ENCODE measurements around the gene NFIA.

Gene NFIA

GRCh38 chr1:61372944-61373343 lies 290.6 kb downstream of the NFIA start:
- no peaks in the 10 kb centered on the region for H3K36me3 Mint-ChIP-seq (ENCODE audit: insufficient read depth)
- H3K4me1 Mint-ChIP-seq (ENCODE audit: low read depth in 2 of 2): no peaks in the 10 kb centered on the region
- DNase-seq: no peak
- no peaks in the 10 kb centered on the region for H3K9me3 Mint-ChIP-seq
- H3K27ac Mint-ChIP-seq: no peak overlapping the region
- no peaks in the 10 kb centered on the region for H3K27me3 Mint-ChIP-seq
- no peak for ATAC-seq (replicated peaks)
- H3K4me3 Mint-ChIP-seq: no peak overlapping the region

- ATAC-seq (replicated peaks) (no peak), DNase-seq (no peak)
- Mint-ChIP-seq H3K27ac (no peak overlapping the region), H3K4me3 (no peak overlapping the region), H3K36me3 (ENCODE audit: insufficient read depth) (no peaks in the 10 kb centered on the region), H3K9me3 (no peaks in the 10 kb centered on the region), H3K4me1 (ENCODE audit: low read depth in 2 of 2) (no peaks in the 10 kb centered on the region), H3K27me3 (no peaks in the 10 kb centered on the region)
Observed at GRCh38 chr1:61374156-61374555, 291.8 kb downstream of the NFIA start.

- H3K27ac Mint-ChIP-seq: no peak overlapping the region
- H3K4me1 Mint-ChIP-seq (ENCODE audit: low read depth in 2 of 2): no peaks in the 10 kb centered on the region
- DNase-seq: no peak
- peaks cover 3% of the 10 kb centered on the region for H3K36me3 Mint-ChIP-seq (ENCODE audit: insufficient read depth)
- H3K4me3 Mint-ChIP-seq: no peak overlapping the region
- no peaks in the 10 kb centered on the region for H3K9me3 Mint-ChIP-seq
- no peaks in the 10 kb centered on the region for H3K27me3 Mint-ChIP-seq
- no peak for ATAC-seq (replicated peaks)
Observed at GRCh38 chr1:61375082-61375880, 292.9 kb downstream of the NFIA start.

- no peak overlapping the region for H3K4me3 Mint-ChIP-seq
- H3K36me3 Mint-ChIP-seq (ENCODE audit: insufficient read depth): peaks cover 3% of the 10 kb centered on the region
Observed at GRCh38 chr1:61376151-61376550, 293.8 kb downstream of the NFIA start.

GRCh38 chr1:61377242-61377958 lies 295.0 kb downstream of the NFIA start:
- Mint-ChIP-seq H3K4me3 (no peak overlapping the region), H3K36me3 (ENCODE audit: insufficient read depth) (peaks cover 3% of the 10 kb centered on the region), H3K27ac (no peak overlapping the region), H3K27me3 (no peaks in the 10 kb centered on the region), H3K9me3 (no peaks in the 10 kb centered on the region), H3K4me1 (ENCODE audit: low read depth in 2 of 2) (no peaks in the 10 kb centered on the region)
- ATAC-seq (replicated peaks): no peak
- no peak for DNase-seq

More at GRCh38 chr1:61376151-61376550, 293.8 kb downstream of the NFIA start:
- Mint-ChIP-seq H3K27me3 (no peaks in the 10 kb centered on the region), H3K4me1 (ENCODE audit: low read depth in 2 of 2) (no peaks in the 10 kb centered on the region), H3K27ac (no peak overlapping the region), H3K9me3 (no peaks in the 10 kb centered on the region)
- no peak for DNase-seq
- ATAC-seq (replicated peaks): no peak

- Mint-ChIP-seq H3K4me1 (ENCODE audit: low read depth in 2 of 2) (no peaks in the 10 kb centered on the region), H3K9me3 (no peaks in the 10 kb centered on the region), H3K27me3 (no peaks in the 10 kb centered on the region), H3K4me3 (no peak overlapping the region), H3K27ac (no peak overlapping the region), H3K36me3 (ENCODE audit: insufficient read depth) (peaks cover 3% of the 10 kb centered on the region)
- DNase-seq (no peak), ATAC-seq (replicated peaks) (no peak)
Observed at GRCh38 chr1:61378494-61379180, 296.3 kb downstream of the NFIA start.

- Mint-ChIP-seq H3K9me3 (no peaks in the 10 kb centered on the region), H3K27ac (no peak overlapping the region), H3K4me1 (ENCODE audit: low read depth in 2 of 2) (no peaks in the 10 kb centered on the region), H3K4me3 (no peak overlapping the region), H3K27me3 (no peaks in the 10 kb centered on the region), H3K36me3 (ENCODE audit: insufficient read depth) (peaks cover 3% of the 10 kb centered on the region)
- no peak for ATAC-seq (replicated peaks)
- no peak for DNase-seq
Observed at GRCh38 chr1:61379693-61380092, 297.3 kb downstream of the NFIA start.

GRCh38 chr1:61380561-61380960 lies 298.2 kb downstream of the NFIA start:
- DNase-seq (no peak), ATAC-seq (replicated peaks) (no peak)
- Mint-ChIP-seq H3K36me3 (ENCODE audit: insufficient read depth) (peaks cover 5% of the 10 kb centered on the region), H3K4me3 (no peak overlapping the region), H3K27ac (no peak overlapping the region), H3K27me3 (no peaks in the 10 kb centered on the region), H3K4me1 (ENCODE audit: low read depth in 2 of 2) (no peaks in the 10 kb centered on the region), H3K9me3 (no peaks in the 10 kb centered on the region)

GRCh38 chr1:61386323-61386722 lies 304.0 kb downstream of the NFIA start:
- peaks cover 9 to 13% of the 10 kb centered on the region in 2 donors for H3K4me1 Mint-ChIP-seq (ENCODE audit: low read depth in 2 of 2)
- DNase-seq: no peak
- no peak overlapping the region for H3K4me3 Mint-ChIP-seq
- no peak for ATAC-seq (replicated peaks)
- H3K36me3 Mint-ChIP-seq (ENCODE audit: insufficient read depth): peaks cover 5% of the 10 kb centered on the region
- H3K9me3 Mint-ChIP-seq: no peaks in the 10 kb centered on the region
- H3K27me3 Mint-ChIP-seq: no peaks in the 10 kb centered on the region
- H3K27ac Mint-ChIP-seq: no peak overlapping the region

- H3K27ac Mint-ChIP-seq: peak overlapping the region; percentile 87 to 94
- ATAC-seq (replicated peaks) (no peak), DNase-seq (no peak)
- H3K4me1 Mint-ChIP-seq (ENCODE audit: low read depth in 2 of 2): peaks cover 9 to 13% of the 10 kb centered on the region in 2 donors
- no peaks in the 10 kb centered on the region for H3K27me3 Mint-ChIP-seq
- H3K4me3 Mint-ChIP-seq: peak overlapping the region in 1 of 2 donors; percentile 76
- no peaks in the 10 kb centered on the region for H3K9me3 Mint-ChIP-seq
- peaks cover 5% of the 10 kb centered on the region for H3K36me3 Mint-ChIP-seq (ENCODE audit: insufficient read depth)
Observed at GRCh38 chr1:61386770-61387169, 304.4 kb downstream of the NFIA start.

GRCh38 chr1:61387829-61388228 lies 305.5 kb downstream of the NFIA start:
- Mint-ChIP-seq H3K4me3 (peak overlapping the region; percentile 63 to 76), H3K4me1 (ENCODE audit: low read depth in 2 of 2) (peaks cover 9 to 13% of the 10 kb centered on the region in 2 donors), H3K27me3 (no peaks in the 10 kb centered on the region), H3K36me3 (ENCODE audit: insufficient read depth) (peaks cover 5% of the 10 kb centered on the region), H3K9me3 (no peaks in the 10 kb centered on the region), H3K27ac (peak overlapping the region; percentile 87 to 94)
- DNase-seq (no peak), ATAC-seq (replicated peaks) (no peak)

- Mint-ChIP-seq H3K9me3 (no peaks in the 10 kb centered on the region), H3K27ac (no peak overlapping the region), H3K4me1 (ENCODE audit: low read depth in 2 of 2) (peaks cover 9 to 13% of the 10 kb centered on the region in 2 donors), H3K27me3 (no peaks in the 10 kb centered on the region), H3K36me3 (ENCODE audit: insufficient read depth) (peaks cover 5% of the 10 kb centered on the region), H3K4me3 (no peak overlapping the region)
- ATAC-seq (replicated peaks) (no peak), DNase-seq (no peak)
Observed at GRCh38 chr1:61388566-61388965, 306.2 kb downstream of the NFIA start.

- peaks cover 5% of the 10 kb centered on the region for H3K36me3 Mint-ChIP-seq (ENCODE audit: insufficient read depth)
- peaks cover 9 to 13% of the 10 kb centered on the region in 2 donors for H3K4me1 Mint-ChIP-seq (ENCODE audit: low read depth in 2 of 2)
- H3K27ac Mint-ChIP-seq: no peak overlapping the region
- H3K4me3 Mint-ChIP-seq: no peak overlapping the region
- no peak for ATAC-seq (replicated peaks)
- no peaks in the 10 kb centered on the region for H3K27me3 Mint-ChIP-seq
- H3K9me3 Mint-ChIP-seq: no peaks in the 10 kb centered on the region
- no peak for DNase-seq
Observed at GRCh38 chr1:61389194-61389925, 307.0 kb downstream of the NFIA start.
